Activated B cell treated with CpG ODN at 0.5 μM for 24 hours (primary cell): Measurements from ENCODE around the gene MYPN. TPM values are rescaled to one million over a fixed set of nuclear protein-coding genes. Genes with fewer than 3 reads are reported as not detected.

Experiments used
- ATAC-seq: fragments of 200-7000 bp; cut with Tn5 transposase; one replicate; pipeline ENCODE4 v1.10.0; 2021; ENCODE audit warnings: low read depth, mild to moderate bottlenecking, moderate library complexity
- CTCF ChIA-PET: fragments of 350-600 bp; sonication (Branson Sonifier 250); formaldehyde crosslinking; loops from one replicate; lab custom pipeline; 2021; ENCODE audit warnings: antibody characterized with exemption; lab: Charles Lee
- POLR2A ChIA-PET: fragments of 350-600 bp; sonication (Branson Sonifier 250); formaldehyde crosslinking; loops from one replicate; lab custom pipeline; 2021; ENCODE audit warnings: antibody characterized with exemption; lab: Charles Lee
- DNase-seq: peaks from one replicate; pipeline ENCODE4 v3.0.0; 2022
- H3K27ac Mint-ChIP-seq: one replicate; pipeline ENCODE4 v1.8.0; 2020; ENCODE audit warnings: mixed read lengths
- H3K27me3 Mint-ChIP-seq: one replicate; pipeline ENCODE4 v1.8.0; 2021; ENCODE audit warnings: mixed read lengths
- H3K36me3 Mint-ChIP-seq: one replicate; pipeline ENCODE4 v1.8.0; 2021; ENCODE audit warnings: low read depth, mixed read lengths
- H3K4me1 Mint-ChIP-seq: one replicate; pipeline ENCODE4 v1.8.0; 2021; ENCODE audit warnings: mixed read lengths
- H3K4me3 Mint-ChIP-seq: one replicate; pipeline ENCODE4 v1.8.0; 2020; ENCODE audit warnings: mild to moderate bottlenecking, mixed read lengths
- H3K9me3 Mint-ChIP-seq: one replicate; pipeline ENCODE4 v1.8.0; 2020; ENCODE audit warnings: mixed read lengths
- CTCF ChIP-seq: fragments of 200-600 bp; IDR thresholded peaks from one replicate; pipeline ENCODE4 v1.8.0; 2022; ENCODE audit warnings: antibody characterized with exemption, mild to moderate bottlenecking
- intact Hi-C: fragments of 100-400 bp; cut with micrococcal nuclease; formaldehyde crosslinking; loops from one replicate; pipeline ENCODE4 v1.15.1; 2024
- total RNA-seq: library from RNA; stranded (reverse); gene quantifications from 2 replicates; pipeline ENCODE4 v1.2.3, GENCODE V29; 2022

MYPN gene
- total RNA-seq, 1 donor from 2014 or later, result not detected

- ChIA-PET CTCF (no interaction called here), POLR2A (no interaction called here)
- Mint-ChIP-seq H3K9me3 (no peaks in the 10 kb centered on the region), H3K4me1 (no peaks in the 10 kb centered on the region), H3K27me3 (peaks cover under 1% of the 10 kb centered on the region), H3K27ac (no peak overlapping the region), H3K4me3 (no peak overlapping the region), H3K36me3 (no peaks in the 10 kb centered on the region)
- intact Hi-C loops, result no loop called here
- TF ChIP-seq CTCF, result no peak
- DNase-seq, result no peak
- ATAC-seq, result no peak
Measured at GRCh38 chr10:68124718-68125117, 15.4 kb downstream of the MYPN start.

- H3K9me3 Mint-ChIP-seq, result no peaks in the 10 kb centered on the region
- DNase-seq (no peak), ATAC-seq (no peak)
- H3K36me3 Mint-ChIP-seq, result no peaks in the 10 kb centered on the region
- H3K4me3 Mint-ChIP-seq, result no peak overlapping the region
- ChIA-PET POLR2A (no interaction called here), CTCF (no interaction called here)
- no peak for TF ChIP-seq CTCF
- no peaks in the 10 kb centered on the region for H3K27me3 Mint-ChIP-seq
- intact Hi-C loops, result no loop called here
- H3K27ac Mint-ChIP-seq, result no peak overlapping the region
- no peaks in the 10 kb centered on the region for H3K4me1 Mint-ChIP-seq
Measured at GRCh38 chr10:68125772-68126171, 16.5 kb downstream of the MYPN start.

- DNase-seq (no peak), ATAC-seq (no peak)
- Mint-ChIP-seq H3K27me3 (no peaks in the 10 kb centered on the region), H3K36me3 (no peaks in the 10 kb centered on the region), H3K9me3 (no peaks in the 10 kb centered on the region), H3K4me1 (no peaks in the 10 kb centered on the region), H3K27ac (no peak overlapping the region), H3K4me3 (no peak overlapping the region)
- ChIA-PET CTCF (no interaction called here), POLR2A (no interaction called here)
- intact Hi-C loops, result no loop called here
- no peak for TF ChIP-seq CTCF
Measured at GRCh38 chr10:68128015-68128414, 18.7 kb downstream of the MYPN start.

GRCh38 chr10:68132391-68132790 is 23.1 kb downstream of the MYPN start:
- H3K27ac Mint-ChIP-seq, result no peak overlapping the region
- TF ChIP-seq CTCF, result no peak
- no peaks in the 10 kb centered on the region for H3K27me3 Mint-ChIP-seq
- DNase-seq (no peak), ATAC-seq (no peak)
- ChIA-PET CTCF (no interaction called here), POLR2A (no interaction called here)
- no peaks in the 10 kb centered on the region for H3K36me3 Mint-ChIP-seq
- intact Hi-C loops, result no loop called here
- no peaks in the 10 kb centered on the region for H3K9me3 Mint-ChIP-seq
- no peak overlapping the region for H3K4me3 Mint-ChIP-seq
- no peaks in the 10 kb centered on the region for H3K4me1 Mint-ChIP-seq

- H3K27me3 Mint-ChIP-seq, result no peaks in the 10 kb centered on the region
- CTCF ChIA-PET, result interaction anchor here (1.4 kb wide), 1 partner anchor 22 kb away, joined by 4 read pairs; no protein-coding TSS in a partner anchor
- TF ChIP-seq CTCF, result no peak
- no peaks in the 10 kb centered on the region for H3K36me3 Mint-ChIP-seq
- intact Hi-C loops, result no loop called here
- no peak for ATAC-seq
- H3K9me3 Mint-ChIP-seq, result no peaks in the 10 kb centered on the region
- no peak for DNase-seq
- no peak overlapping the region for H3K27ac Mint-ChIP-seq
- POLR2A ChIA-PET, result no interaction called here
- no peak overlapping the region for H3K4me3 Mint-ChIP-seq
- H3K4me1 Mint-ChIP-seq, result no peaks in the 10 kb centered on the region
Measured at GRCh38 chr10:68133523-68133922, 24.2 kb downstream of the MYPN start.
